MM.1S (cell line): ENCODE results near the gene ASXL1.

Experiments
- EZH2phosphoT487 ChIP-seq: fragments of 300-600 bp; sonication (generic); IDR thresholded peaks from 2 replicates; pipeline ENCODE4 v1.6.1; 2018; ENCODE audit warnings: antibody characterized with exemption, low read length
- TF ChIP-seq, protein P1 (sequence below): fragments of 300-600 bp; sonication (generic); IDR thresholded peaks from 2 replicates; pipeline ENCODE4 v1.5.1; 2016; ENCODE audit warnings: antibody characterized with exemption, low read length, mixed read lengths

DNA sequence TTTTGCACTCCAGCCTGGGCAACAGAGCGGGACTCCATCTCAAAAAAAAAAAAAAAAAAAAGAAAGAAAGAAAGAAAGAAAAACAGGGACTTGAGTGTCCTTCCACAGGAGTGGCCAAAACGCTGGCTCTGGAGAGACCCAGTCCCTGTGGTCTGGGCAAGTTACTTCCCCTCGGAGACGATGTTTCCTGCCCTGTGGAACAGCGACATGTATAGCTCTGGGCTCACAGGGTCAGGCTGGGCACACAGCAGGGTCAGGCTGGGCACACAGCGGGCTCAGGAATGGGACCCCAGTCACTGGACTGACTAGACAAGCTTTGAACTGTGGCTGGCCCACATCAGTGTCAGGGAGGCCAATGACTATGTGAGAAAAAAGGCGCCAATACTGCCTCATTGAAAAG, 110.7 kb downstream of the ASXL1 start:
- TF ChIP-seq EZH2phosphoT487: no peak
- TF ChIP-seq, protein P1, sequence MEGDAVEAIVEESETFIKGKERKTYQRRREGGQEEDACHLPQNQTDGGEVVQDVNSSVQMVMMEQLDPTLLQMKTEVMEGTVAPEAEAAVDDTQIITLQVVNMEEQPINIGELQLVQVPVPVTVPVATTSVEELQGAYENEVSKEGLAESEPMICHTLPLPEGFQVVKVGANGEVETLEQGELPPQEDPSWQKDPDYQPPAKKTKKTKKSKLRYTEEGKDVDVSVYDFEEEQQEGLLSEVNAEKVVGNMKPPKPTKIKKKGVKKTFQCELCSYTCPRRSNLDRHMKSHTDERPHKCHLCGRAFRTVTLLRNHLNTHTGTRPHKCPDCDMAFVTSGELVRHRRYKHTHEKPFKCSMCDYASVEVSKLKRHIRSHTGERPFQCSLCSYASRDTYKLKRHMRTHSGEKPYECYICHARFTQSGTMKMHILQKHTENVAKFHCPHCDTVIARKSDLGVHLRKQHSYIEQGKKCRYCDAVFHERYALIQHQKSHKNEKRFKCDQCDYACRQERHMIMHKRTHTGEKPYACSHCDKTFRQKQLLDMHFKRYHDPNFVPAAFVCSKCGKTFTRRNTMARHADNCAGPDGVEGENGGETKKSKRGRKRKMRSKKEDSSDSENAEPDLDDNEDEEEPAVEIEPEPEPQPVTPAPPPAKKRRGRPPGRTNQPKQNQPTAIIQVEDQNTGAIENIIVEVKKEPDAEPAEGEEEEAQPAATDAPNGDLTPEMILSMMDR: no peak
